RWPE2 (cell line): ENCODE measurements around the gene ARF3.

Source experiments
- ATAC-seq: fragments of 200-7000 bp; cut with Tn5 transposase; 3 replicates; pipeline ENCODE4 v1.9.1; 2021; ENCODE audit warnings: low read depth
- DNase-seq: peaks from one replicate; pipeline ENCODE4 v3.0.0-alpha.2; 2020; ENCODE audit warnings: low spot score
- H3K27ac ChIP-seq: fragments of 450-650 bp; 2 replicates; pipeline ENCODE4 v1.5.1; 2017; ENCODE audit warnings: mild to moderate bottlenecking; ENCODE audit not compliant: poor library complexity, severe bottlenecking
- H3K27me3 ChIP-seq: fragments of 250-450 bp; sonication (Bioruptor Pico); 2 replicates; pipeline ENCODE4 v1.5.1; 2021; ENCODE audit warnings: mild to moderate bottlenecking, moderate library complexity; ENCODE audit not compliant: insufficient read depth, poor library complexity, severe bottlenecking
- H3K36me3 ChIP-seq: fragments of 250-450 bp; sonication (Bioruptor Pico); 2 replicates; pipeline ENCODE4 v1.5.1; 2020; ENCODE audit warnings: low read depth, mild to moderate bottlenecking, moderate library complexity
- H3K4me1 ChIP-seq: fragments of 250-450 bp; sonication (Bioruptor Pico); 2 replicates; pipeline ENCODE4 v1.5.1; 2021; ENCODE audit warnings: mild to moderate bottlenecking, moderate library complexity; ENCODE audit not compliant: insufficient read depth, poor library complexity, severe bottlenecking
- H3K4me3 ChIP-seq: fragments of 250-450 bp; sonication (Bioruptor Pico); 2 replicates; pipeline ENCODE4 v1.5.1; 2021; ENCODE audit warnings: mild to moderate bottlenecking, moderate library complexity; ENCODE audit not compliant: severe bottlenecking
- H3K9me3 ChIP-seq: fragments of 250-450 bp; sonication (Bioruptor Pico); 2 replicates; pipeline ENCODE4 v1.5.1; 2021; ENCODE audit warnings: mild to moderate bottlenecking, moderate library complexity; ENCODE audit not compliant: severe bottlenecking
- CTCF ChIP-seq: fragments of 450-650 bp; IDR thresholded peaks from one replicate; pipeline ENCODE4 v1.5.1; 2017; ENCODE audit warnings: mild to moderate bottlenecking, moderate library complexity; ENCODE audit not compliant: poor library complexity, severe bottlenecking

The ARF3 gene

GRCh38 chr12:48954841-48955501 is 2.3 kb downstream of the ARF3 start:
- Histone ChIP-seq H3K27ac (no peak overlapping the region), H3K4me3 (no peak overlapping the region), H3K36me3 (peaks cover 43% of the 10 kb centered on the region), H3K27me3 (no peaks in the 10 kb centered on the region), H3K4me1 (no peaks in the 10 kb centered on the region), H3K9me3 (no peaks in the 10 kb centered on the region)
- DNase-seq (no peak), ATAC-seq (no peak)
- no peak for TF ChIP-seq CTCF

- Histone ChIP-seq H3K9me3 (no peaks in the 10 kb centered on the region), H3K27ac (no peak overlapping the region), H3K27me3 (no peaks in the 10 kb centered on the region), H3K4me3 (no peak overlapping the region), H3K36me3 (peaks cover 43% of the 10 kb centered on the region), H3K4me1 (no peaks in the 10 kb centered on the region)
- no peak for ATAC-seq
- TF ChIP-seq CTCF = no peak
- DNase-seq = no peak
Measured at GRCh38 chr12:48954061-48954460, 3.2 kb downstream of the ARF3 start.

- H3K9me3 ChIP-seq = no peaks in the 10 kb centered on the region
- TF ChIP-seq CTCF = no peak
- H3K27me3 ChIP-seq = no peaks in the 10 kb centered on the region
- H3K36me3 ChIP-seq = peaks cover 50% of the 10 kb centered on the region
- no peak overlapping the region for H3K4me3 ChIP-seq
- no peak overlapping the region for H3K27ac ChIP-seq
- DNase-seq = no peak
- H3K4me1 ChIP-seq = no peaks in the 10 kb centered on the region
- ATAC-seq = no peak
Measured at GRCh38 chr12:48952691-48953090, 4.6 kb downstream of the ARF3 start.

- TF ChIP-seq CTCF = no peak
Measured at GRCh38 chr12:48947727-48948126, 9.6 kb downstream of the ARF3 start.

GRCh38 chr12:48946943-48947342 is 10.3 kb downstream of the ARF3 start:
- no peak for ATAC-seq
- H3K27me3 ChIP-seq = no peaks in the 10 kb centered on the region
- no peaks in the 10 kb centered on the region for H3K4me1 ChIP-seq
- no peak for TF ChIP-seq CTCF
- no peak overlapping the region for H3K27ac ChIP-seq
- no peak overlapping the region for H3K4me3 ChIP-seq
- H3K36me3 ChIP-seq = peaks cover 38% of the 10 kb centered on the region
- H3K9me3 ChIP-seq = no peaks in the 10 kb centered on the region
- DNase-seq = no peak

More at GRCh38 chr12:48947727-48948126, 9.6 kb downstream of the ARF3 start:
- no peak overlapping the region for H3K4me3 ChIP-seq
- ATAC-seq (no peak), DNase-seq (no peak)
- H3K27me3 ChIP-seq = no peaks in the 10 kb centered on the region
- H3K9me3 ChIP-seq = no peaks in the 10 kb centered on the region
- H3K36me3 ChIP-seq = peaks cover 39% of the 10 kb centered on the region
- no peaks in the 10 kb centered on the region for H3K4me1 ChIP-seq
- H3K27ac ChIP-seq = no peak overlapping the region
